NCI-H82 (cell line): ENCODE measurements around the gene S1PR1.
A peak's percentile ranks its signal among the peaks of the same experiment; 100 is the strongest.

Source experiments
- DNase-seq: peaks from one replicate; lab custom pipeline; 2025; lab: John Stamatoyannopoulos, UW

Gene S1PR1

GRCh38 chr1:101245246-101245927 lies 8.6 kb downstream of the S1PR1 start:
- no peak for DNase-seq

- DNase-seq = no peak
Measured at GRCh38 chr1:101247404-101248287, 10.8 kb downstream of the S1PR1 start.

GRCh38 chr1:101250222-101250621 lies 13.4 kb downstream of the S1PR1 start:
- no peak for DNase-seq

- peak; percentile 98 for DNase-seq
Measured at GRCh38 chr1:101250656-101251272, 13.9 kb downstream of the S1PR1 start.

GRCh38 chr1:101251504-101251903 lies 14.7 kb downstream of the S1PR1 start:
- peak; percentile 28 for DNase-seq

- DNase-seq = peak; percentile 39
Measured at GRCh38 chr1:101253976-101254674, 17.3 kb downstream of the S1PR1 start.

GRCh38 chr1:101257500-101258325 lies 20.9 kb downstream of the S1PR1 start:
- no peak for DNase-seq

- no peak for DNase-seq
Measured at GRCh38 chr1:101259744-101260148, 22.9 kb downstream of the S1PR1 start.

GRCh38 chr1:101260556-101261350 lies 23.9 kb downstream of the S1PR1 start:
- DNase-seq = no peak

GRCh38 chr1:101261623-101262022 lies 24.8 kb downstream of the S1PR1 start:
- no peak for DNase-seq

- no peak for DNase-seq
Measured at GRCh38 chr1:101262060-101262459, 25.2 kb downstream of the S1PR1 start.

GRCh38 chr1:101262630-101263348 lies 26.0 kb downstream of the S1PR1 start:
- no peak for DNase-seq

- DNase-seq = peak; percentile 15
Measured at GRCh38 chr1:101264697-101265096, 27.9 kb downstream of the S1PR1 start.

- DNase-seq = no peak
Measured at GRCh38 chr1:101265684-101266083, 28.9 kb downstream of the S1PR1 start.

GRCh38 chr1:101267082-101267481 lies 30.3 kb downstream of the S1PR1 start:
- DNase-seq = no peak

GRCh38 chr1:101268893-101269292 lies 32.1 kb downstream of the S1PR1 start:
- DNase-seq = no peak

GRCh38 chr1:101275672-101276071 lies 38.9 kb downstream of the S1PR1 start:
- no peak for DNase-seq

- DNase-seq = no peak
Measured at GRCh38 chr1:101276818-101277217, 40.0 kb downstream of the S1PR1 start.

- no peak for DNase-seq
Measured at GRCh38 chr1:101278238-101278637, 41.4 kb downstream of the S1PR1 start.

GRCh38 chr1:101278845-101279244 lies 42.0 kb downstream of the S1PR1 start:
- DNase-seq = no peak
